ENCODE data around the gene NRXN2.

GRCh38 chr11:64695548-64695947, 27.4 kb downstream of the NRXN2 start:
- TF ChIP-seq CTCF (IDR thresholded peaks at IDR 0.05) = no peak
- TF ChIP-seq SMC3 (IDR thresholded peaks at IDR 0.05; ENCODE audit: low read depth, low read length) = no peak
- TF ChIP-seq TAF1 (IDR thresholded peaks at IDR 0.05; ENCODE audit: borderline replicate concordance, low read depth, low read length) = no peak
- no peak for TF ChIP-seq POLR2AphosphoS5 (IDR thresholded peaks at IDR 0.05; ENCODE audit: low read depth, low read length)
- no peak for TF ChIP-seq USF2 (IDR thresholded peaks at IDR 0.05; ENCODE audit: borderline replicate concordance, low read depth, low read length)
- no peak for TF ChIP-seq PBX3 (IDR thresholded peaks at IDR 0.05)
